NCI-H524 (cell line): ENCODE measurements around the gene JARID2.

Experiments
- DNase-seq, 2 experiments: peaks; one replicate each; lab custom pipeline; 2025; lab: John Stamatoyannopoulos, UW

The JARID2 gene

DNA sequence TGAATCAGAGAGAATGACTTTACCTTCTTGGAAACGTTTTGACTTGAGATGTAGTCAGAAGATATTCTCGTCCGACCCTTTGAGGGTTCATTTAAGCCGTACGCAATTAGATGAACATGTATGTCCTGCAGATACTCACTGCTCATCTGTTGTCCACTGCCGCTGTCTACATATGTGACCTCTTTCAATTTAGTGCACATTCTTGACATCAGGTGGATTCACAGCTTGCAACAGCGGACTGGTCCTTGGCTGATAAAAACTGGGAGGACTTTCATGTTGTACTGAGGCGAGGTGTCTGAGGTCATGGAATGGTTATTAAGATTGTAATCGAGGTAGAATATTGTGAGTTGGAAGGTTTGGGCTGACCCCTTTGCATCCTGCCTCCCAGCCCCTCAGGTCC is 194.2 kb downstream of the JARID2 start:
- DNase-seq: no peak

DNA sequence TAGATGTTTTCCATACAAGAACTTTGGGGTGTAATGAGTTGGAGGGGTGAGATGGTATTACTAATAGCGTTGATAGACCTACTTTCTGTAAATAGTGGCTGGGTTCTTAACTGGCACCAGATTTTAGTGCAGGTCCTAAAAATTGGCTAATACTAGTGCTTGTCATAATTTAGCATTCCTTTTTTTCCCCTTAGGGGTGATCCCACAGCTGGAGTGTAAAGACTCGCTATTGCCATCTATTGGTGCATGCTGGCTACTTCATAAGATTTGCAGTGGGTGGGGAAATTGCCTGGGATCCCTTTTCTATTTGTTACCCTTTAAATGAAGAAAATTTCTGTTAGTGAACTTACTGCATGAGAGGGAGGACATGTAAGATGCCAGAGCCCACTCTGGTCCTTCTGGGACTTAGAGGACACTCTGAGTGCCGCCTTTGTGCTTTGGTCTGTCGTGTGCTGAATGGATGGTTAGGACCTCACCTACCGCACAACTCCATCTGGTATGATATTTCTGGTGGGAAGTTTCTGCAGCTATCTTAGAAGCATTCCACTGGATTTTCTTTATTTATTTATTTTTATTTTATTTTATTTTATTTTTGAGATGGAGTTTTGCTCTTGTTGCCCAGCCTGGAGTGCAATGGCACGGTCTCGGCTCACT is 195.5 kb downstream of the JARID2 start:
- DNase-seq: peak; percentile 17 to 63

DNA sequence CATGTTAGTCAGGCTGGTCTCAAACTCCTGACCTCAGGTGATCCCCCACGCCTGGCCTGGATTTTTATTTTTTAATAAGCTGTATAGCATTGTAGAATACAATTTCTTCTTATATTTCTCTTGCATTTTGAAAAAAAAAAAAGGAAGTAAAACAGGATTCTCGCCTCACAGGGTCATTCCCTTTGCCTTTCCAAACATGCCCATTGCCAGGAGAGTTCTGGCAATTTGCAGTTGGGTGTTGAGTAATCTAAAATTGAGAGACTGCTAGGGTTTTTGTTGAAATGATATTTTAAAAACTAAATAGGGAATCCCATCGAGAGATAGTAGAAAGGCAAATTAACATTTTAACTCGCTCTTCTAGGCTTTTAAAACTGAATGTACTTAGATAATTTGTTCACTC is 196.1 kb downstream of the JARID2 start:
- no peak for DNase-seq

DNA sequence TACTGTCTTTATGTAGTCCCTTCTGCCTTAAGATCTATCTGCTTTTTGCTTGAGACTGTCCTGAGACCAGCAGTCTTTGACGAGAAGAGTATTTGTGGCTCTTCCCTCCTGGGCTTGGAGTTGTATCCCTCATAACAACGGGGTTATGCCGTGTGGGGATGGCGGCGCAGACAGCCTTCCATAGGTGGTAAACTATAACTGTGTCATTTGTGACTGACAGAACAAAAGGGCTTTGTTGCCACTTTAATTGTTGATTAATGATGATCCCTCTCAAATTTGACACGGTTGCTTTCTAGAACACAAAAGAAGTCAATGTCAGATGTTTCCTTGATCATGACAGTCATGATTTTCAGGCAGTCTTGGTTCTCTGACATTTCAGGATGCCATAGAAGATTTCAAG is 196.6 kb downstream of the JARID2 start:
- DNase-seq: no peak

DNA sequence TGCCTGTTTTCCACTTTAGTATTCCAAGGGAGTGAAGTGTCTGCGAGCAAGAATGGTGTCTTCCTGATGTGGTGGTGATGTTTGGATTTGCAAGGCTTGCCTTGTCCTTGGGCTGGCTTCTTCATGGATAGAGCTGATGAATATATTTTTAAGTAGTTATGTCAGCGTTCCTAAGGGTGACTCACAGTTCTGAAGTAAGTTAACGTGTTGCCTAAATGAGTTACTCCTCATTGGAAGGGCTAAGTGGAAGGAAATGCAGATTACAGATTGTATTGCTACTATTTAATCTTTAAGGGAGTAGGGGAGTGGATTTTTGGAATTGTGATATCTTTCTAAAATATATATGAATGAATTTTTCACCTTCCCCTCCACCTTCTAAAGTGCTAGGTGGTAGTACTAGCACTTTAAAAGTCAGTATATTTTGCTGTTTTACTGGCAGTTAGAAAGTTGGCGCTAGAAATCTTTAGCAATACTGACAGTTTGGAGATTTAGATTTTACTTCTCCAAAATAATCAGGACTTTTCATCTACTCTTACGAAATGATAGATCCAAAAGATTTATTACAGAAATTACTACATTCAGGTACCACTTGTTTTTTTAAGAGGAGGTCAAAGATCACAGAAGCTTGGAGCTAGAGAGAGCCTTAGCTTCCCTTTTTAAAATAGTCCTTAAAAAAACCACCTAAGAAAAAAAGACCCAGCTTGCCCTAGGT is 197.4 kb downstream of the JARID2 start:
- no peak for DNase-seq

DNA sequence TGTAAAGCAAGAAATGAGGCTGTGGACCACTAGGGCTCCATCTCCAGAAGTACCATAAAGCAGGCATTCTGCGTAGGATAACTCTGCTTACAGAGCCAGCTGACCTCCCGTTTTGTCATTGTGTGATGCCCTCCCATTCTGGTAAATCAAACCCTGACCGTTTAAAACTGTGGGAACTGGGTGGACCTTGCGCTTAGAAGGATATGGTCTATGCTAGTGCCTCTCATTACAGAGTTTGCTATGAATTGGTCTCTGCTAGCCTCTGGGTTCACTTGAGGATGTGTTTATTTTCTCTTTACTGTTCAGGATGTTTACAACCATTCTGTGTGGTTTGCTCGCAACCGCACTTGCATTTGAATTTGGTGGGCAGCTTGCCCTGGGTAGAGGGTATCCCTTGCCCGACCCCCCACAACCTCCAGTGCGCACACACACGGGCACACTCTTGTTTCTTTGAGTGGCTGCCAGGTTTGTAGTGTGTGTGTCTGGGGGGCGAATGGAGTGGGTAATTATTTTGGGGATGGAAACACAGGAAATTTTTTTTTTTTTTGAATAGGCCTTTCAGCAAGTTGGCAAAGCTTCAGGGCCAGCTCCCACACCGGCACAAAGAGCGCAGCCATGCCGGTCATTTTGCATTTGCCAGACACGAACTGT is 198.3 kb downstream of the JARID2 start:
- DNase-seq: no peak

DNA sequence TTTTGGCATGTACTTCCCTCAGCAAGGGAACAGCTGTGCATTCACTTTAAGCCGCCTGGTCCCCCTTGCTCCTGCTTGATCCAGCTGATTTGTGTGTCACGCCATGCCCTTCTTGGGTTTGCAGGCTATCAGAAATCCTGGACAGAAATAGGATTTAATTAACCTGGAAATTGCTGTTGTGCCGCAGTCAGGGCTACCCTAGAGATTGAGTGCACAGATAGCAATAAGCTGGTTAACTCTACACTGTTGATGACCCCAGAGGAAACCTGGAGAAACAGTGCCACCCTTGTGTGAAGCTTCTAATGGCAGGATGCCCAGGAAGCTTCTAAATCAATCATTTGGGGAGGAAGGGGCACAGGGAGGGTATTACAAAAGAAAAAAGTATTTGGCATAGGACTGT is 199.0 kb downstream of the JARID2 start:
- DNase-seq: peak; percentile 69 to 81

DNA sequence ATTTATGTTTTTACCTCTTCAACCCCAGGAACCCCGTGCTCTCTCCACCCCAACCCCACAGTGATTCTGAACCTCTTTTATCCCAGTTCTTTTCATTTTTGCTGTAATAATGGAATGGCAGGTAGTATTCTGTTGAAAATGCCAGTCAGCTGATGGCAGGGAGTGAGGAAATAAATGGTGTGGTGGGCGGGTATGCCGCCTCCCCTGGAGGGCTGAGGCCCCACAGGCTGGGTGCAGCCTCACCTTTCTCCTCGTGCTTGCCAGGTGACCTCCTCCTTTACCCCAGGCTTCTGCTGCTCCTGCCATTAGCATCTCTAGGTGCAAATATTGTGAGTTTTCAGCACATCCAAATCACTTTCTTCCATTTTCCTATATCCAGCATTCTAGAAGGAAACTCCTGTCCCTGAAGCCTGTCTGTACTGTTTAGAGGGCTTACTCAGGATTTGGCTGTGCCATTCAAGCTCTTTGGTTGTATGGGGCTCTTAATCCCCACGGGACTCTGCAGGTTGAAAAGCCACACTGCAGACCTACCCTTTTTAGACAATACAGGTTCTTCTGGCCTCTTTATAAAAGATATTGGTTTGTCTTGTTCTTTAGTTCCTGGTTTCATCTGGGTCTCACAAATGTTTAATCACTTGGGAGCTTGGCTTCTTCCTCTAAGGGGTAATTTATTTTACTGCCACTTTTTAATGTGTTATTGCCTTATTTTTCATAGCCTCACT is 201.8 kb downstream of the JARID2 start:
- DNase-seq: peak in 1 of 2 experiments; percentile 18

DNA sequence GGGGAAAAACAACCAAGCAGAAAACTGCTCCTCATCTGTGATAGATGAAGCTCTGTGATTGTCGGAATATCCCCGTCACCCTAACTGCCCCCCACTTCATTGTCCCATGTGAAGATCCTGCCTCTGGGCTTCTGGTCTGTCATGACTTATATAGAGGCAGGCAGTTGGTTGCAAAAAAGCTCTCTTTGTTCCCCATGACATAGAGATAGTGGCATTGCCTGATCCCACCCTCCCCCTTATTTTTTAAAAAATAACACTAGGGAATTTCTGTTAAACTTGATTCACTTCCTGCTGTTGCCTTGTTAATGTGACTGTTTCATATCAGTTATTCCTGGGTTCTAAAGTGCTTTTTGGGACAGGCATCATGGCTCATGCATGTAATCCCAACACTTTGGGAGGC is 203.1 kb downstream of the JARID2 start:
- no peak for DNase-seq

DNA sequence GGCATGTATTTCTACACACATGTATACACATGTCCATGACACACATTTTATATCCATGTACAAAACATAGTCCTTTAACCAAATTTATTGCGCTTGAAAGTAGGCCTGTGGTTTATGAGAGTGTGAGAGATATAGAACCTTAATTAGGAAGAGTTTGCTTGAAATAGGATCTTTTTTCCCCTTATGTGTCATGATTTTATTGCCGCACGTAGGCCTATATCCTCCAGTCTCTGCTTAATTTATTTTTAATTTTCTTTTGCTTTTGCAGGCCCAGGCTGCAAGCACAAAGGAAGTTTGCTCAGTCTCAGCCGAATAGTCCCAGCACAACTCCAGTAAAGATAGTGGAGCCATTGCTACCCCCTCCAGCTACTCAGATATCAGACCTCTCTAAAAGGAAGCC is 205.9 kb downstream of the JARID2 start:
- no peak for DNase-seq

DNA sequence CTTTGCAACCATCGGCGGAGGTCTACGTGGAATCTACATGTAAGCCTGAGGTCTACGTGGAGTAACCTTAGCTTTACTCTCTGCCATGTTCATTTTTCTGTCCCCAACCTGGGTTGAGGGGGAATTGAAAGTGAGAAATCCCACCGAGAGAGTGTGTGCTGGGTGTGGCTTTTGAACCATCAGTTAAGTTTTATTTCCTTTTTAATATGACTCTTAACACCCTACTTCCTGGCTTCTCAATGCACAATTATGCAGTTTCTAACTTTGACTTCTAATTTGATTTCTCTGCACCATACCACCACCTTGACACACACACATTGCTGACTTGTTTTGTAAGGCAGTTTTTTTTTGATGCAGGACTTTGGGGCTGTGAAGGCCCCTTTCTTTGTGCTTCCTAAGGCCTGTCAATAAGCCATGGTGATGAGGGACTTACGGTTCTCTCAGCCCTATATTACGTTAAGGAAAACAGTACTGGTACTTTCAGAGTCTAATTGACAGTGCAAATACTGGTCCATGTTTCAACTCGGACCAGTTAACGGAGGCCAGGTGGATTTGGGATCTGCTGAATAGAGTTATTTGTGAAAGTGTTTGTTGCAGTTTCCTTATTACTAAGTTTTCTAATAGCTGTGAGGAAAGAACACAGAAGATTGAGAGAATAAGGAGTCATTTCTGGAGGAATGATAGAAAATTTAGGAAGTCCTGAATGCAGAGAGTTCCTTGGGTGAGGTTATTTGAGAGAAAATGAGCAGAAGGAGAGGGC is 206.5 kb downstream of the JARID2 start:
- no peak for DNase-seq

DNA sequence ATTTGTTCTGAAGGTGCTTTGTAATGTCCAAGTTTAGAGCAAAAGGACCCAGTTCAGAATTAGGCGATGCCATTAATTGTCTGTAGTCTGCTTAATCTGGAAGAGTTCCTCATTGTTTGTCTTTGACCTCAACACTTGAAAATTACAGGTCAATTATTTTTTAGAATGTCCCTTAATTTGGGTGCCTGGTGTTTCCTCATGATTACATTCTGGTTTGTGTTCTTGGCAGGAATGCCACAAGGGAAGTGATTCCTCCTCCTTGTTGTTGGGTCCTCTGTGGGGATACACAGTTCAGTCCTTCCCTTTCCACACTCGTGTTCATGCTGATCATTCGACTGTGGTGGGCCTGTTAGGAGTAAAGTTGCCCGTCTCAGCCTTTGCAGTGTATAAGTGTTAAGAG is 207.3 kb downstream of the JARID2 start:
- no peak for DNase-seq

DNA sequence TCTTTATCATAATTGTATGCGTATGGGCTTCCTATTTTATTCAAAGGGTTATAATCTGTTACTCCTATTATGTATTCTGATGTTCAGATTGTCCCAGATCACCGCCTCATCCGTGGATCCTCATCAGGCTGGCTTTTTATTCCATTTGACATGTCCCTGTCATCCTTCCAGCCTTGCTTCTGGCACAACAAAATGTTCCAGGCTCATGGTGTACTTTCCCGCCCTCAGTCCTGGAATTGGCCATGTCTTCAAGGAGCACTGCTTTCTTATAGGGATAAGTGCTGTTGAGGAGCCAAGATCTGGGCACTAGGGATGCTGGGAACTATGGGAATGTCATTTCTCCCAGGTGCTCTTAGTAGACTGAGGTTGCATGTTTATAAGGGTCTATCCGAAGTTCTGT is 207.8 kb downstream of the JARID2 start:
- DNase-seq: no peak

DNA sequence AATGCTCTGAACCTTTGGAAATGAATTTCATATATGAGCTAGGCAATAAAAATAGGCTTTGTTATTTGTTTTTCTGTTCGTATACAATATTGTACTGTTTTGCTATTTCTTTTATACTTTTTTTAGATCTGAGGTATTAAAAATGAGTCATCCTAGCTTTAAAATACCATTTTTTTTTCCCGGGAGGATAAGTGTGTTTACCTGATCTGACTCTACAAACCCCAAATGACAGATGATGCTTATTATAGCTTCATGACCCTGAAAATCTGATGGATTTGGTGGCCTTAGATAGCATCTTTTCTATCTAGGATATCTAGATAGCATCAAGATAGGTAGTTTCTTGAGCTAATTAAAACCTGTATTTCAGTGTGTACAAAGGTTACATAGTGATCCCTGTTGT is 210.6 kb downstream of the JARID2 start:
- DNase-seq: no peak

DNA sequence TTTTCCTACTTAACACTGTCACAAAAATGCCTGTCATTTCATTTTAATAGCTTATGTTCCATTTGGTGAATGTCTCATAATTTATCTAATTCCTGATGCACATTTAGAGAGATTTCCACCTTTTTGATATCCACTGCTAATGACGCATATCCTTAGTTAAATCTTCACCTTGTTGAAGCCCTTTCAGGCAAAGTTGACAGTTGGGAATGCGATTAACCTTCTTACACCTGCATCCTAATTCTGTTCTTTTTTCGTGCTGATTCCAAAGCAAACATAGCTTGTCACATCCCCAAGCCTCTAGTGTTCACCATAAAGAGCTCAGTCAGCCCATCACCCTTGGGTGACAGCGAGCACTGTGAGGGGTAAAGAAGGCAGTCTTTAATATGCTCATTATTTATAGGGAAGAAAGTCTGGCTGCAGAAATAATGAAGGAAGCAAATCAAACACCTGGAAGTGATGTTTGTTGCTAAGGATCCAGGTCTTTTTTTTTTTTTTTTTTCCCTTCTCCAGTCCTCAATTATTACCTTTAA is 211.3 kb downstream of the JARID2 start:
- no peak for DNase-seq

DNA sequence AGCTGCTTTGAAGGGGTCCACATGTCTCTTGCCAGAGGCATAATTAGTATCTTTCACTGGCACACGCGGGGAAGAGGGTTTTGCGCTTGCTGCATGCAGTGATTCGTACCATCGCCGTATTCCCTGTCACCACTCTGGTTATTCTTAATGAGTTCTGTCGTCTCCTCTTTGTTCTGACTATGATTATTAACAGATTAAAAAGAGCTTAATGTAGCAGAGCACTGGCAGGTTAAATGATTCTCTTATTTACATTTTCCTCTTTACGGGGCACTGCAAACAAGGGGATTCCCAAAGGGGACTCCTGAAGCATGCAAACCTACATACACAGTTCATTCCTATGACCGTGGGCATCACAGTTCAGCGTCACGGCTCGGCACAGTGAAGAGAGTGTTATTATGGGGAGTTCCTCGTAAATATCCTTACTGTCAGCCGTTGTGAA is 212.2 kb downstream of the JARID2 start:
- peak in 1 of 2 experiments; percentile 17 for DNase-seq

DNA sequence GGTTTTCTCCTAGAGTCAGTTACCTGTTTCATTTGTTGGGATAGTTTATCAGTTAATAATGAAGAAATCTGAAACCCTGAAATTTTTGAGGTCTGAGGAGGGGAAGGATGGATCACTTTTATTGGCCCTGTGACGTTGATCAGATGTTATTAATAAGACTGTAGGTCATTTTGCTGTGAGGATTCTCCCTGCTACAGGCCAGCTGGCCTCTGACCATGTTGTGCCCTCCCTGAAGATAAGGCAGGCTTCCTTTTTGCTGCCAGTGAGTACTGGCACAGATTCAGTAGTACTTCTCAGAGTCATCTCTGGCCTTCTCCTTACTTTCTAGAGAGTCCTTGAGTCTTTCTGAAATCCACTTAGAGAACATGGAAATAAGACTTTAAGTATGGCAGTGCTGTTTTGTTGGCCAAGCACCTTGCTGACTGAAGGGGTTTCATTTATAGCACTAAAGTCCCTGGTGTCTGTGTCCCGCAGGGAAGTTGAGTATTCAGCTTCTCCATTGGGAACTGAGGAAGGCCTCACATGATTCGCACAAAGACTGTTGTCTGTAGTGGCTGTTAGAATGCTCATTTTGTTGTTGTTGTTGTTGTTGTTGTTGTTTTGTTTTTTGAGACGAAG is 214.3 kb downstream of the JARID2 start:
- DNase-seq: peak in 1 of 2 experiments; percentile 12

DNA sequence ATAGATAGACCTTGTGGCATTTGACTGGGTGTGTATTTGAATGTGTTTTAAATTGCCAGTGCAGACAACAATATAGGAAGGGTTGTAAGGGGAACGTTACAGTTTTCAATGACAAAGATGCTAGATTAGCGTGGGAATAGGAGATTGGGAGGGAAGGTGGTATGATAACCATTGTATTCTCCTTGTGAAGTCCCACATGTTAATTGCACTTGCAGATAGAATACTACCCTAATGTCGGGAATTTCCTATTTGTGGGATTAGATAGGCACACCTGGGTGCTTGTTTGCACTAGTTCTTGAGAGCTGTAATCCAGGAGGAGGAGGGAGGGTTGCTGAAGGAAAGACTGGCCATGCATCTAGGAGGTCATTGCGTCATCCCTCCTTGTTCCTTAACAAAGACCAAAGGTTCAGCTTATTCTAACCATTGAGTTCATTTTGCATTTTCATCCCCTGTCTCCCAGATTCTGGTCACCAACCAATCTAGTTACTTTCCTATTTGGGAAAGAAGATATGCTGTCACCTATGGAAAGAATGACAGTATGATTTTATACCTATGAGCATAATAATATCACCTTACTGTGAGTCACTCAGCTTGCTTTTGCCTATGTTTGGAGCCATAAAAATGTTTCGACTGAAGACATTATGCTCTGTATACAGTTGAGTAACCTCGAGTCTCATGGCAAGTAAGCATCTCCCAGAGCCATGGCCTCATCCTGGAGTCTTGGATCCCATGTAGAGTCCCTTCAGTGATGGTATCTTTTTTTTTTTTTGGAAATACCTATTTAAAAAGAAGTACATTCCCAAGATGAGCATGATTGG is 215.5 kb downstream of the JARID2 start:
- peak in 1 of 2 experiments; percentile 21 for DNase-seq

DNA sequence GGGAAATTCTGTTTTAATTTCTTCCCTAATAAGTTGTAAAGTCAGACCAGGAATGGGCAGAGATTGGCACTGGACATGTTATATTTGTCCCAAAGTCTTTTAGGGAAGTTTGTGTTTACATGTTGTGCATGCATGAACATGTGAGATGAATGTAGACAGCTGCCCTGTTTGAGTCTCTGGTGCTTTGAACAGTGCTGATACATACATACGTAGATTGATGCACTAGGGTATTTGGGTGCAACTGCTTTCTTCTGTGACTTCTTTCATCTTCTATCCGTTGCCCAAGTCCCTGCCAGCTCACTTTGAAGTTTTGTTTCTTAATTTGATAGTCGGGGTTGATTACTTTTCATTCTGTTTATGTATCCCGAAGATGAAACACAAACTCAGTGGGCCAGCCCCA is 216.4 kb downstream of the JARID2 start:
- DNase-seq: no peak
